Upper lobe of right lung (tissue), 1 donor: Measurements from ENCODE around the gene ABCC8. TPM values are rescaled to one million over a fixed set of nuclear protein-coding genes. Genes with fewer than 3 reads are reported as not detected.

ENCODE experiments used
- ATAC-seq: fragments of 200-7000 bp; cut with Tn5 transposase; one replicate; pipeline ENCODE4 v1.9.1; 2020; ENCODE audit warnings: mild to moderate bottlenecking, moderate library complexity
- DNase-seq: peaks from one replicate; pipeline ENCODE4 v3.0.0-alpha.2; 2020
- H3K27ac ChIP-seq: fragments of 200-600 bp; one replicate; pipeline ENCODE4 v1.8.0; 2022
- H3K27me3 ChIP-seq: fragments of 200-600 bp; one replicate; pipeline ENCODE4 v1.8.0; 2022; ENCODE audit warnings: mild to moderate bottlenecking
- H3K36me3 ChIP-seq: fragments of 200-600 bp; one replicate; pipeline ENCODE4 v1.8.0; 2022
- H3K4me1 ChIP-seq: fragments of 200-600 bp; one replicate; pipeline ENCODE4 v1.8.0; 2022
- H3K4me3 ChIP-seq: fragments of 200-600 bp; one replicate; pipeline ENCODE4 v1.8.0; 2022; ENCODE audit warnings: mild to moderate bottlenecking
- H3K9me3 ChIP-seq: fragments of 200-600 bp; one replicate; pipeline ENCODE4 v1.8.0; 2022
- CTCF ChIP-seq: fragments of 200-600 bp; IDR thresholded peaks from one replicate; pipeline ENCODE4 v1.8.0; 2022; ENCODE audit warnings: antibody characterized with exemption
- intact Hi-C: fragments of 100-400 bp; cut with DNase I; formaldehyde crosslinking; loops from one replicate; pipeline ENCODE4 v1.11.0; 2022
- total RNA-seq: library from RNA; stranded (reverse); fragmentation: NEBNext Ultra II Directional; extraction: Animal tissue kit (Norgen Biotek cat#: 25700); gene quantifications from one replicate; pipeline ENCODE4 v1.2.1, GENCODE V29; 2021
- donor health status: DM: no; HTN: yes; CAD: no; lungs with severe emphysema.

Gene ABCC8
- total RNA-seq, 1 donor from 2014 or later: 4.7 TPM

DNA sequence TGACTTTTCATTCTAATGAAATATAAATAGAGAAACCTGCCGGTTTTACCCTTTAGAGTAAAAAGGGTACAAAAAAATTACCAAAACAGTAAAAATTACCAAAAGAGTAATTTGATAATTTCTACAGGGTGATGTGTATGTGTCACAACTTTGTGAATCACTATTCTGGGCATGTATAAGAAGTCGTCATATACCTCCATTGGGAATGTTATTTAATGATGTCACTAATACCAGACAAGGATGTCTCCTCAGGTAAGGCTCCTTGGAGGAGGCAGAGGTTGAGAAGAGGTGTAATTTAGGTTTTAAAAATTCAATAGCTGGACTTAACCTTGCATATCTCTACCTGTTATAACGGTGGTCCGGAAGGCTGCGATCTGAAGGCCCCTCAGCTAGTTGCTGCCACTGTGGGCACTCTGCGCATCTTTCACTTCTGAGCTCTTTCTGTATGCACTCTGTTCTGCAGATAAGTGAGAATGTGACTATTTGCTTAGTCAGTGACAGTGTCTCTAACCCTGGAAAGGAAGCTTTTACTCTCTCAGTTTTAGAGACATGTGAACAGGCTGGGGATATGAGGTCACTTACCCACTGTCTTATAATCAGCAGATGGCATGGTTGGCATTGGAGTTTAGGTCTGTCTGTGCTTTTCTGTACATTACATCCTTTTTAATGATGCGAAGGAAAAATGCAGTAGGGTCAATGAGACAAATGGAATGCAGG is 126.0 kb downstream of the ABCC8 start:
- no peak for TF ChIP-seq CTCF
- Histone ChIP-seq H3K4me1 (peaks cover 22% of the 10 kb centered on the region), H3K27ac (no peak overlapping the region), H3K4me3 (no peak overlapping the region), H3K9me3 (no peaks in the 10 kb centered on the region), H3K36me3 (no peaks in the 10 kb centered on the region), H3K27me3 (no peaks in the 10 kb centered on the region)
- intact Hi-C loops: no loop called here
- no peak for DNase-seq
- ATAC-seq: no peak

- ATAC-seq (no peak), DNase-seq (no peak)
- TF ChIP-seq CTCF: no peak
- peaks cover 8% of the 10 kb centered on the region for H3K4me1 ChIP-seq
- intact Hi-C loops: no loop called here
- no peak overlapping the region for H3K27ac ChIP-seq
- no peaks in the 10 kb centered on the region for H3K27me3 ChIP-seq
- no peaks in the 10 kb centered on the region for H3K9me3 ChIP-seq
- no peak overlapping the region for H3K4me3 ChIP-seq
- H3K36me3 ChIP-seq: no peaks in the 10 kb centered on the region
Observed at GRCh38 chr11:17347676-17348075, 129.0 kb downstream of the ABCC8 start.

- no peak for ATAC-seq
- no peak overlapping the region for H3K4me3 ChIP-seq
- no peaks in the 10 kb centered on the region for H3K4me1 ChIP-seq
- no peaks in the 10 kb centered on the region for H3K36me3 ChIP-seq
- H3K27me3 ChIP-seq: no peaks in the 10 kb centered on the region
- no peak for DNase-seq
- intact Hi-C loops: no loop called here
- no peak for TF ChIP-seq CTCF
- H3K27ac ChIP-seq: no peak overlapping the region
- no peaks in the 10 kb centered on the region for H3K9me3 ChIP-seq
Observed at GRCh38 chr11:17343907-17344306, 132.7 kb downstream of the ABCC8 start.

- Histone ChIP-seq H3K27ac (no peak overlapping the region), H3K27me3 (no peaks in the 10 kb centered on the region), H3K36me3 (no peaks in the 10 kb centered on the region), H3K4me3 (no peak overlapping the region), H3K4me1 (no peaks in the 10 kb centered on the region), H3K9me3 (no peaks in the 10 kb centered on the region)
- intact Hi-C loops: no loop called here
- no peak for TF ChIP-seq CTCF
- DNase-seq (no peak), ATAC-seq (no peak)
Observed at GRCh38 chr11:17343257-17343656, 133.4 kb downstream of the ABCC8 start.

Other genes starting within 250 kb of the ABCC8 start
- gene NUCB2, start 200.1 kb downstream of the ABCC8 start, total RNA-seq: 69.4 TPM
- gene NCR3LG1, start 125.0 kb downstream of the ABCC8 start, total RNA-seq: 5.6 TPM
- 6.3 TPM for gene KCNJ11, start 88.2 kb downstream of the ABCC8 start, total RNA-seq
- not detected for gene USH1C, start 67.6 kb upstream of the ABCC8 start, total RNA-seq
- gene OTOG, start 70.4 kb upstream of the ABCC8 start, total RNA-seq: not detected
- not detected for gene MYOD1, start 242.7 kb upstream of the ABCC8 start, total RNA-seq